K562 (cell line): ENCODE data around the gene SELL. TPM values are rescaled to one million over a fixed set of nuclear protein-coding genes. Genes with fewer than 3 reads are reported as not detected.
"Not testable (repeated sequence)": the region's sequence is repeated elsewhere in the genome, so short reads cannot be mapped to it uniquely, and the experiment has no call there.

Experiments
- ATAC-seq: fragments of 200-7000 bp; cut with Tn5 transposase; 3 replicates; pipeline ENCODE4 v1.9.1; 2020; ENCODE audit warnings: moderate library complexity
- BruUV-seq: library from RNA; stranded (reverse); fragments of 400-500 nt; replicated peaks from 2 replicates; lab custom pipeline; 2021; lab: Mats Ljungman, UMichigan
- CTCF ChIA-PET: fragments of 300-600 bp; formaldehyde crosslinking; extraction: SDS; loops from one replicate; lab custom pipeline; 2021; ENCODE audit warnings: low intra/inter-chr PET ratio; lab: Yijun Ruan, JAX
- POLR2A ChIA-PET: fragments of 300-600, 350-650 bp; sonication (Branson Sonifier 250); formaldehyde crosslinking; extraction: SDS; loops from one replicate; lab custom pipeline; 2021; ENCODE audit warnings: antibody characterized with exemption, inconsistent platforms; lab: Yijun Ruan, JAX
- DNase-seq, 4 experiments: peaks; one replicate each; pipeline versions ENCODE4 v3.0.0 to v3.0.0-alpha.2; 2011 to 2018; ENCODE audit warnings: low spot score in 3 of 4, mixed read lengths in 3 of 4; ENCODE audit errors: extremely low read depth in 1 of 4
- FAIRE-seq: peaks from 2 replicates; lab custom pipeline; 2011; peaks lifted over from hg19 to GRCh38; lab: Jason Lieb, UNC
- H2AFZ ChIP-seq: 2 replicates; pipeline ENCODE4 v1.6.0; 2011; ENCODE audit warnings: low read depth, low read length, control low read depth, inconsistent platforms
- H3K27ac ChIP-seq: fragments of 200-600 bp; 3 replicates; pipeline ENCODE4 v1.8.0; 2011; ENCODE audit warnings: low read depth, mild to moderate bottlenecking, control low read depth, inconsistent platforms, low read length, moderate library complexity, mixed read lengths; ENCODE audit errors: extremely low read depth
- H3K27me3 ChIP-seq, 2 experiments: fragments of 300-600 bp in 1 of 2; 2 replicates in 1 of 2; 3 replicates in 1 of 2; pipeline versions ENCODE4 v1.6.0 to v1.8.0; 2011; ENCODE audit warnings: inconsistent platforms in 2 of 2, low read length in 2 of 2, mild to moderate bottlenecking in 1 of 2, mixed read lengths in 1 of 2, moderate library complexity in 1 of 2; ENCODE audit not compliant: control insufficient read depth in 2 of 2, insufficient read depth in 2 of 2
- H3K36me3 ChIP-seq: fragments of 300-600 bp; 3 replicates; pipeline ENCODE4 v1.8.0; 2011; ENCODE audit warnings: mild to moderate bottlenecking, low read length, inconsistent platforms; ENCODE audit not compliant: control insufficient read depth, insufficient read depth
- H3K4me1 ChIP-seq, 2 experiments: fragments of 200-600 bp in 1 of 2; replicated peaks in 1 of 2; 2 replicates in 1 of 2; 3 replicates in 1 of 2; pipeline versions ENCODE4 v1.5.1 to v1.8.0; 2011; ENCODE audit warnings: inconsistent platforms in 2 of 2, low read length in 2 of 2, mild to moderate bottlenecking in 1 of 2, mixed read lengths in 1 of 2, moderate library complexity in 1 of 2; ENCODE audit not compliant: control insufficient read depth in 2 of 2, insufficient read depth in 2 of 2
- H3K4me2 ChIP-seq: 2 replicates; pipeline ENCODE4 v1.6.1; 2011; ENCODE audit warnings: low read length, control low read depth, inconsistent platforms, mixed read lengths; ENCODE audit not compliant: insufficient read depth
- H3K4me3 ChIP-seq: fragments of 200-600 bp; sonication (generic), shearing (Covaris generic); 2 replicates; pipeline ENCODE4 v1.5.1; 2016; ENCODE audit warnings: control low read depth, inconsistent platforms
- H3K79me2 ChIP-seq: fragments of 200-600 bp; 3 replicates; pipeline ENCODE4 v1.8.0; 2011; ENCODE audit warnings: low read length, inconsistent platforms; ENCODE audit not compliant: control insufficient read depth, insufficient read depth
- H3K9ac ChIP-seq, 2 experiments: 2 replicates each; pipeline versions ENCODE4 v1.6.0 to v1.6.1; 2011; ENCODE audit warnings: low read depth in 2 of 2, low read length in 2 of 2, control low read depth in 1 of 2, inconsistent platforms in 1 of 2, mild to moderate bottlenecking in 1 of 2, mixed read lengths in 1 of 2; ENCODE audit not compliant: insufficient read depth in 1 of 2
- H3K9me1 ChIP-seq: one replicate; pipeline ENCODE4 v1.6.0; 2011; ENCODE audit warnings: inconsistent platforms, mild to moderate bottlenecking, low read length, moderate library complexity; ENCODE audit not compliant: control insufficient read depth, insufficient read depth
- H3K9me3 ChIP-seq: replicated peaks from 2 replicates; pipeline ENCODE4 v1.5.1; 2011; ENCODE audit warnings: low read depth, low read length, inconsistent platforms; ENCODE audit not compliant: control insufficient read depth, insufficient read depth
- H4K20me1 ChIP-seq: replicated peaks from 2 replicates; pipeline ENCODE4 v1.6.1; 2011; ENCODE audit warnings: low read length, inconsistent platforms, mixed read lengths; ENCODE audit not compliant: control insufficient read depth, insufficient read depth
- ASH1L ChIP-seq: fragments of 450-650 bp; IDR thresholded peaks from 2 replicates; pipeline ENCODE4 v1.6.1; 2018; ENCODE audit warnings: borderline replicate concordance, mild to moderate bottlenecking, low read depth; ENCODE audit not compliant: partially characterized antibody
- CBX1 ChIP-seq: sonication (generic); IDR thresholded peaks from 2 replicates; pipeline ENCODE4 v1.6.1; 2016; ENCODE audit warnings: antibody characterized with exemption, low read depth, mild to moderate bottlenecking
- CTBP1 ChIP-seq: fragments of 450-650 bp; IDR thresholded peaks from 2 replicates; pipeline ENCODE4 v1.6.1; 2016; ENCODE audit warnings: borderline replicate concordance
- PCBP2 ChIP-seq: fragments of 200-400 bp; formaldehyde crosslinking; IDR thresholded peaks from 2 replicates; pipeline ENCODE4 v1.6.1; 2018; ENCODE audit warnings: low read length, low read depth, mild to moderate bottlenecking, moderate library complexity; ENCODE audit not compliant: poor library complexity, severe bottlenecking
- PHF8 ChIP-seq: fragments of 200-600 bp; sonication (generic); IDR thresholded peaks from 2 replicates; pipeline ENCODE4 v1.6.1; 2012; ENCODE audit warnings: mixed run types, mild to moderate bottlenecking, inconsistent platforms, low read length, moderate library complexity, borderline replicate concordance
- TBP ChIP-seq: optimal IDR thresholded peaks from 2 replicates; pipeline ENCODE3; 2011; ENCODE audit warnings: low read depth, low read length, improper control_type of control experiment
- ZKSCAN3 ChIP-seq: fragments of 250-450 bp; sonication (Bioruptor Pico); IDR thresholded peaks from 2 replicates; pipeline ENCODE4 v1.4.0; 2020
- ZNF274 ChIP-seq: IDR thresholded peaks from 2 replicates; pipeline ENCODE4 v1.6.1; 2011; ENCODE audit warnings: low read depth, mild to moderate bottlenecking, low read length, moderate library complexity, borderline replicate concordance
- WGBS: fragments of 100-300 bp; shearing (Covaris generic); methylation state at CpG from one replicate; pipeline ENCODE4 v1.1.6; 2016; ENCODE audit warnings: low coverage, mixed read lengths; ENCODE audit not compliant: insufficient coverage; ENCODE audit errors: missing lambda C conversion rate; 5-methylcytosine and 5-hydroxymethylcytosine counted together
- in situ Hi-C: fragments of 300-500 bp; cut with MboI; formaldehyde crosslinking; loops from 4 replicates; pipeline ENCODE4 v1.15.0; 2018; ENCODE audit warnings: inconsistent platforms, mixed read lengths
- intact Hi-C: fragments of 100-400 bp; cut with micrococcal nuclease; formaldehyde crosslinking; loops from 2 replicates; pipeline ENCODE4 v1.14.2; 2022
- polyA plus RNA-seq, 8 experiments: library from polyadenylated mRNA; depleted of rRNA in 4 of 8; stranded (reverse) in 5 of 8; unstranded in 3 of 8; fragments of >200 nt; fragmentation: Nextera tagmentation in 2 of 8; fragmentation: Illumina TruSeq in 1 of 8; extraction: Ambion mirVana in 2 of 8; extraction: Trizol in 1 of 8; gene quantifications; 2 replicates each; pipeline versions ENCODE4 v1.2.1 to v1.2.3, GENCODE V29; 2011 to 2014; ENCODE audit warnings: inconsistent platforms in 1 of 8, missing spikeins in 1 of 8
- total RNA-seq, 7 experiments: library from RNA; depleted of rRNA in 6 of 7; stranded (reverse); fragments of >200 nt in 6 of 7; fragmentation: Illumina TruSeq in 2 of 7; extraction: Trizol in 2 of 7; gene quantifications; 2 replicates each; pipeline versions ENCODE4 v1.2.1 to v1.2.3, GENCODE V29; 2011 to 2021; ENCODE audit warnings: low replicate concordance in 1 of 7

Gene SELL
- total and polyA plus RNA-seq, 9 of the 15 experiments (the other 6 are each of a cell fraction or from before 2014, with no cell fraction given), result 0.51 TPM; not detected in 8

- no peak for TF ChIP-seq PHF8
- TF ChIP-seq ZNF274, result no peak
- TF ChIP-seq CTBP1, result no peak
- no peak for TF ChIP-seq PCBP2
- TF ChIP-seq ZKSCAN3, result no peak
- no peak for TF ChIP-seq CBX1
- no peak for TF ChIP-seq TBP
- no peak for TF ChIP-seq ASH1L
These were observed 27.8 kb downstream of the SELL start (continued) for GRCh38 chr1:169683661-169684060.

- intact Hi-C loops, H3K27me3 ChIP-seq, H3K27ac ChIP-seq, BruUV-seq, POLR2A ChIA-PET, H3K9me3 ChIP-seq, H3K36me3 ChIP-seq, H2AFZ ChIP-seq, FAIRE-seq, H3K9me1 ChIP-seq, H3K9ac ChIP-seq, CTCF ChIA-PET, H3K4me1 ChIP-seq, H4K20me1 ChIP-seq, ATAC-seq, H3K4me2 ChIP-seq, DNase-seq, in situ Hi-C loops, H3K4me3 ChIP-seq, H3K79me2 ChIP-seq: not testable (repeated sequence)
- WGBS, result 0% methylated on average over 4 of the region's 4 CpGs
These were observed 28.3 kb downstream of the SELL start for GRCh38 chr1:169683168-169683567.
